ENCODE data around the gene P2RX3. TPM values are rescaled to one million over a fixed set of nuclear protein-coding genes. Genes with fewer than 3 reads are reported as not detected.

The P2RX3 gene
- total RNA-seq, 1 donor from 2014 or later, result 2.0 TPM

- Mint-ChIP-seq H3K9me3 (no peaks in the 10 kb centered on the region), H3K4me1 (peaks cover 33% of the 10 kb centered on the region), H3K36me3 (peaks cover 20% of the 10 kb centered on the region), H3K27me3 (ENCODE audit: low read depth) (no peaks in the 10 kb centered on the region), H3K27ac (peak overlapping the region; percentile 84), H3K4me3 (no peak overlapping the region)
- no peak for DNase-seq (ENCODE audit: low spot score in 2 of 2, unreplicated experiment in 2 of 2)
- no peak for TF ChIP-seq CTCF (IDR thresholded peaks at IDR 0.05; ENCODE audit: unreplicated experiment)
Measured at GRCh38 chr11:57312511-57313021, 25.6 kb upstream of the P2RX3 start.

GRCh38 chr11:57313071-57313787 lies 24.9 kb upstream of the P2RX3 start:
- H3K27ac Mint-ChIP-seq, result no peak overlapping the region
- H3K9me3 Mint-ChIP-seq, result no peaks in the 10 kb centered on the region
- DNase-seq (ENCODE audit: low spot score in 2 of 2, unreplicated experiment in 2 of 2), result no peak
- H3K4me3 Mint-ChIP-seq, result no peak overlapping the region
- H3K4me1 Mint-ChIP-seq, result peaks cover 32% of the 10 kb centered on the region
- H3K27me3 Mint-ChIP-seq (ENCODE audit: low read depth), result no peaks in the 10 kb centered on the region
- H3K36me3 Mint-ChIP-seq, result peaks cover 20% of the 10 kb centered on the region
- no peak for TF ChIP-seq CTCF (IDR thresholded peaks at IDR 0.05; ENCODE audit: unreplicated experiment)

GRCh38 chr11:57313788-57314135 lies 24.4 kb upstream of the P2RX3 start:
- H3K36me3 Mint-ChIP-seq, result peaks cover 19% of the 10 kb centered on the region
- no peak overlapping the region for H3K4me3 Mint-ChIP-seq
- peaks cover 31% of the 10 kb centered on the region for H3K4me1 Mint-ChIP-seq
- no peak overlapping the region for H3K27ac Mint-ChIP-seq
- H3K27me3 Mint-ChIP-seq (ENCODE audit: low read depth), result no peaks in the 10 kb centered on the region
- no peaks in the 10 kb centered on the region for H3K9me3 Mint-ChIP-seq
- DNase-seq (ENCODE audit: low spot score in 2 of 2, unreplicated experiment in 2 of 2), result no peak
- TF ChIP-seq CTCF (IDR thresholded peaks at IDR 0.05; ENCODE audit: unreplicated experiment), result no peak

GRCh38 chr11:57314221-57314973 lies 23.8 kb upstream of the P2RX3 start:
- H3K36me3 Mint-ChIP-seq, result peaks cover 16% of the 10 kb centered on the region
- H3K27me3 Mint-ChIP-seq (ENCODE audit: low read depth), result no peaks in the 10 kb centered on the region
- no peak for TF ChIP-seq CTCF (IDR thresholded peaks at IDR 0.05; ENCODE audit: unreplicated experiment)
- no peaks in the 10 kb centered on the region for H3K9me3 Mint-ChIP-seq
- no peak for DNase-seq (ENCODE audit: low spot score in 2 of 2, unreplicated experiment in 2 of 2)
- H3K4me1 Mint-ChIP-seq, result peaks cover 31% of the 10 kb centered on the region
- H3K27ac Mint-ChIP-seq, result no peak overlapping the region
- no peak overlapping the region for H3K4me3 Mint-ChIP-seq

GRCh38 chr11:57315491-57315890 lies 22.7 kb upstream of the P2RX3 start:
- Mint-ChIP-seq H3K36me3 (peaks cover 14% of the 10 kb centered on the region), H3K4me1 (peaks cover 31% of the 10 kb centered on the region), H3K4me3 (no peak overlapping the region), H3K27me3 (ENCODE audit: low read depth) (no peaks in the 10 kb centered on the region), H3K27ac (no peak overlapping the region), H3K9me3 (no peaks in the 10 kb centered on the region)
- DNase-seq (ENCODE audit: low spot score in 2 of 2, unreplicated experiment in 2 of 2), result no peak
- TF ChIP-seq CTCF (IDR thresholded peaks at IDR 0.05; ENCODE audit: unreplicated experiment), result no peak
